ENCODE data around the gene CYP11A1.

Gene CYP11A1

GRCh38 chr15:74402337-74402841, 34.9 kb upstream of the CYP11A1 start:
- no peak for DNase-seq
- intact Hi-C loops (cut with DNase I) = no loop called here

GRCh38 chr15:74400915-74401757, 33.7 kb upstream of the CYP11A1 start:
- intact Hi-C loops (cut with DNase I) = no loop called here

GRCh38 chr15:74400313-74400860, 32.9 kb upstream of the CYP11A1 start:
- intact Hi-C loops (cut with DNase I) = no loop called here
- no peak for DNase-seq

More at GRCh38 chr15:74400915-74401757, 33.7 kb upstream of the CYP11A1 start:
- no peak for DNase-seq

GRCh38 chr15:74399511-74400312, 32.3 kb upstream of the CYP11A1 start:
- intact Hi-C loops (cut with DNase I) = no loop called here
- DNase-seq = no peak

- no peak for DNase-seq
- intact Hi-C loops (cut with DNase I) = no loop called here
These were observed 31.7 kb upstream of the CYP11A1 start for GRCh38 chr15:74399100-74399499.

- intact Hi-C loops (cut with DNase I) = no loop called here
- no peak for DNase-seq
These were observed 30.7 kb upstream of the CYP11A1 start for GRCh38 chr15:74398183-74398582.

- DNase-seq = no peak
- intact Hi-C loops (cut with DNase I) = no loop called here
These were observed 30.0 kb upstream of the CYP11A1 start for GRCh38 chr15:74397239-74398068.

GRCh38 chr15:74396445-74397238, 29.2 kb upstream of the CYP11A1 start:
- peak in 7 of 42 donors; percentile 14 to 58 (median 24) for DNase-seq
- intact Hi-C loops (cut with DNase I) = no loop called here

GRCh38 chr15:74396146-74396438, 28.6 kb upstream of the CYP11A1 start:
- intact Hi-C loops (cut with DNase I) = no loop called here
- no peak for DNase-seq

GRCh38 chr15:74395319-74396145, 28.1 kb upstream of the CYP11A1 start:
- DNase-seq = no peak

GRCh38 chr15:74394090-74394846, 26.8 kb upstream of the CYP11A1 start:
- intact Hi-C loops (cut with DNase I) = no loop called here
- DNase-seq = no peak

More at GRCh38 chr15:74395319-74396145, 28.1 kb upstream of the CYP11A1 start:
- intact Hi-C loops (cut with DNase I) = no loop called here

- intact Hi-C loops (cut with DNase I) = no loop called here
- no peak for DNase-seq
These were observed 26.0 kb upstream of the CYP11A1 start for GRCh38 chr15:74393423-74393822.

GRCh38 chr15:74392902-74393301, 25.5 kb upstream of the CYP11A1 start:
- intact Hi-C loops (cut with DNase I) = no loop called here
- DNase-seq = no peak

- DNase-seq = peak in 24 of 42 donors; percentile 15 to 73 (median 50)
- intact Hi-C loops (cut with DNase I) = no loop called here
These were observed 25.0 kb upstream of the CYP11A1 start for GRCh38 chr15:74392451-74392830.

- intact Hi-C loops (cut with DNase I) = no loop called here
These were observed 24.4 kb upstream of the CYP11A1 start for GRCh38 chr15:74391582-74392450.

More at GRCh38 chr15:74391582-74392450, 24.4 kb upstream of the CYP11A1 start:
- DNase-seq = no peak

Data from head of caudate nucleus (tissue), 42 donors.